GM12892 (cell line): ENCODE data around the gene FGA.

Experiments used
- POLR2A ChIP-seq: IDR thresholded peaks from 2 replicates; pipeline ENCODE4 v1.6.1; 2011; ENCODE audit warnings: low read depth, low read length, control low read depth
- POLR2AphosphoS5 ChIP-seq: IDR thresholded peaks from 2 replicates; pipeline ENCODE4 v1.6.1; 2011; ENCODE audit warnings: low read depth, low read length, control low read depth

GRCh38 chr4:154578919-154579318 lies 11.6 kb downstream of the FGA start:
- no peak for TF ChIP-seq POLR2A
- TF ChIP-seq POLR2AphosphoS5, result no peak
